ENCODE data around the gene STIM2.

STIM2 gene

DNA sequence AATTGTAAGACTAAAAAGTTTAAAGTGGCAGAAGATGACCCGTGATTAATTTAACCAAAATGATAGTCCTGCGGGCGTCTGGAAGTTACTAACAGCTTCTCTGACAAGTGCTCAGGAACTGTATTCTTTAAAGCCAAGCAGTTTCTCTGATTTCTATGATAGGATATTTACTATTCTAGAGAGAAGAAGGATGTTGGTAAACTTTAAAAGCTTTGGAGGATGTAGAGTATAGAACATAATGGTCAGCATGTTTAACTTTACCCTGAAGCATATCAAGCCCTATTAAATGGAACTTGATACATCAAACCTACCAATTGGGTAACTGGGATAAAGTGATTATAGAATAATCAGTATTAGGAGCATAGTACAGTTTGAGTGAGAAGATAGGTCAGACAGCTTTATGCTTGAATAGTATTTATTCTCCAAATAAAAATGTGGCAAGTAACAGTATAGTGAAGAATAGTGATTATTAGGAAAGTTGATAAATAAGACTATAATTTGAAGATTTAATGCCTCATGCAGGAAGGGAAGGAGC is 1.8 kb downstream of the STIM2 start:
- POLR2A ChIA-PET, result no interaction called here
- CTCF ChIA-PET, result interaction anchor here (1.3 to 3.5 kb wide), 3 partner anchors 118 to 875 kb away, joined by 3 to 17 read pairs (median 3); no protein-coding TSS in a partner anchor
- TF ChIP-seq, protein P1, sequence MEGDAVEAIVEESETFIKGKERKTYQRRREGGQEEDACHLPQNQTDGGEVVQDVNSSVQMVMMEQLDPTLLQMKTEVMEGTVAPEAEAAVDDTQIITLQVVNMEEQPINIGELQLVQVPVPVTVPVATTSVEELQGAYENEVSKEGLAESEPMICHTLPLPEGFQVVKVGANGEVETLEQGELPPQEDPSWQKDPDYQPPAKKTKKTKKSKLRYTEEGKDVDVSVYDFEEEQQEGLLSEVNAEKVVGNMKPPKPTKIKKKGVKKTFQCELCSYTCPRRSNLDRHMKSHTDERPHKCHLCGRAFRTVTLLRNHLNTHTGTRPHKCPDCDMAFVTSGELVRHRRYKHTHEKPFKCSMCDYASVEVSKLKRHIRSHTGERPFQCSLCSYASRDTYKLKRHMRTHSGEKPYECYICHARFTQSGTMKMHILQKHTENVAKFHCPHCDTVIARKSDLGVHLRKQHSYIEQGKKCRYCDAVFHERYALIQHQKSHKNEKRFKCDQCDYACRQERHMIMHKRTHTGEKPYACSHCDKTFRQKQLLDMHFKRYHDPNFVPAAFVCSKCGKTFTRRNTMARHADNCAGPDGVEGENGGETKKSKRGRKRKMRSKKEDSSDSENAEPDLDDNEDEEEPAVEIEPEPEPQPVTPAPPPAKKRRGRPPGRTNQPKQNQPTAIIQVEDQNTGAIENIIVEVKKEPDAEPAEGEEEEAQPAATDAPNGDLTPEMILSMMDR (IDR thresholded peaks at IDR 0.05; ENCODE audit: insufficient read depth, low read length, missing control alignments), result no peak
- H3K4me3 ChIP-seq (ENCODE audit: low read depth, low read length), result peak overlapping the region; percentile 76
- DNase-seq (ENCODE audit: low read depth, low spot score), result no peak

DNA sequence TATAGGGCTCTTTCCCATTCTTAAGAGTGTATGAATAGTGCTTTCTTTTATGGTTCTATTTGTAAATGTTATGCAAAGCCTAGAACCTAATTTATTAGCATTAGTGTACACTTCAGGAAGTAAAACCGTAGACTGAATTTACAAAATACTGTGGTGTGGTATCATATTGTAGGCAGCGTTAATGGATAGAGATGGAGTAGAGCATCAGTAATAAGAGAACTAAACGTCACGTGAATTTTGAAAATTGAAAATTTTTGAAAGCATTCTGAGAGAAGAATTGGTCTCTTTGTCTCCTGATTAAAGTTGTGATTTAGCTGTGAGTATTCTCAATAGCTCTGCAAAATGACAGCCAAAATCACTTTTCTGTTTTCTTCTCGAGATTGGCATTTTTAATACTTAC is 2.9 kb downstream of the STIM2 start:
- no peak overlapping the region for H3K4me3 ChIP-seq (ENCODE audit: low read depth, low read length)
- ChIA-PET CTCF (interaction anchor here (1.2 kb wide), 1 partner anchor 533 kb away, joined by 3 read pairs; no protein-coding TSS in a partner anchor), POLR2A (no interaction called here)
- no peak for DNase-seq (ENCODE audit: low read depth, low spot score)
- TF ChIP-seq, protein P1 (IDR thresholded peaks at IDR 0.05; ENCODE audit: insufficient read depth, low read length, missing control alignments), result no peak

GRCh38 chr4:26864899-26865298 is 4.3 kb downstream of the STIM2 start:
- ChIA-PET POLR2A (no interaction called here), CTCF (no interaction called here)
- DNase-seq (ENCODE audit: low read depth, low spot score), result no peak
- TF ChIP-seq, protein P1 (IDR thresholded peaks at IDR 0.05; ENCODE audit: insufficient read depth, low read length, missing control alignments), result no peak
- no peak overlapping the region for H3K4me3 ChIP-seq (ENCODE audit: low read depth, low read length)

DNA sequence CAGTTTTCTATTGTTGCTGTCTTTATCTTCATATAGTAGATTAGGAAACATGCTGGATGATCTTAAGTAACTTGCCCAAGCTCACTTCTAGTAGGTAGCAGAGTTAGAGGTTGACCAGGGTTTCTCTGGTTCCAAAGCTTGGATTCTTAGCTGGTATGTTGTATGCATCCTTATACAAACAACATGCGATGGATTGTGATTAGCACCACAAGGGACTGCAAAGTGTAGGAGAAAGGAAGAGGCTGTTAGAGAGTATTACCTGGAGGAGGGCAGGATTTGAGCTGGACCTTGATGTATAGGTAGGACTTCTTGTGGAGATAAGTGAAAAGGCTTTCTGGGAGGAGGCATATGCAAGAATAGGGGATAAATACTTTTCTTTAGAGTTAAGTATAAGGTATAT is 5.6 kb downstream of the STIM2 start:
- ChIA-PET CTCF (interaction anchor here (0.8 to 1.1 kb wide), 2 partner anchors 25 to 144 kb away, joined by 3 read pairs; no protein-coding TSS in a partner anchor), POLR2A (no interaction called here)
- no peak for DNase-seq (ENCODE audit: low read depth, low spot score)
- no peak overlapping the region for H3K4me3 ChIP-seq (ENCODE audit: low read depth, low read length)
- TF ChIP-seq, protein P1 (IDR thresholded peaks at IDR 0.05; ENCODE audit: insufficient read depth, low read length, missing control alignments), result no peak

DNA sequence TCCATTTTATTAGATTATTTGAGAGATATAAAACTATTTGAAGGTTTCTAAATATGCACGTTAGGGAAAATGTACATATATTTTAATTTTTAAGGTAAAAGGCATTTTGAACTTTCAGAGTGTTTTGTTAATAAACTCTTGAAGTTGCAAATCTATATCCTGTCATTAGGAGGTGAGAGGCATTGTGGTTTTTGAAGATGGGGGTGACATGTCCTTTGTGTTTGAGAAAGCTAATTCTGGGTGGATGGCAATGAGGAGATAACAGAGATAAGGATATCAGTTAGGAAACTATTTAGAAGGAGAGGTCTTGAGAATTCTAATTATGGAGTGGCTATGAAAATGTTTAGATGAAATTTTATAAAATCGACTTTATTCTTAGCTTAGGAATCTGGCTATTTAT is 6.1 kb downstream of the STIM2 start:
- ChIA-PET POLR2A (interaction anchor here (1.0 kb wide), 1 partner anchor 10 kb away, joined by 3 read pairs; no protein-coding TSS in a partner anchor), CTCF (interaction anchor here (0.8 to 1.1 kb wide), 2 partner anchors 24 to 143 kb away, joined by 3 read pairs; no protein-coding TSS in a partner anchor)
- TF ChIP-seq, protein P1 (IDR thresholded peaks at IDR 0.05; ENCODE audit: insufficient read depth, low read length, missing control alignments), result no peak
- no peak overlapping the region for H3K4me3 ChIP-seq (ENCODE audit: low read depth, low read length)
- no peak for DNase-seq (ENCODE audit: low read depth, low spot score)

DNA sequence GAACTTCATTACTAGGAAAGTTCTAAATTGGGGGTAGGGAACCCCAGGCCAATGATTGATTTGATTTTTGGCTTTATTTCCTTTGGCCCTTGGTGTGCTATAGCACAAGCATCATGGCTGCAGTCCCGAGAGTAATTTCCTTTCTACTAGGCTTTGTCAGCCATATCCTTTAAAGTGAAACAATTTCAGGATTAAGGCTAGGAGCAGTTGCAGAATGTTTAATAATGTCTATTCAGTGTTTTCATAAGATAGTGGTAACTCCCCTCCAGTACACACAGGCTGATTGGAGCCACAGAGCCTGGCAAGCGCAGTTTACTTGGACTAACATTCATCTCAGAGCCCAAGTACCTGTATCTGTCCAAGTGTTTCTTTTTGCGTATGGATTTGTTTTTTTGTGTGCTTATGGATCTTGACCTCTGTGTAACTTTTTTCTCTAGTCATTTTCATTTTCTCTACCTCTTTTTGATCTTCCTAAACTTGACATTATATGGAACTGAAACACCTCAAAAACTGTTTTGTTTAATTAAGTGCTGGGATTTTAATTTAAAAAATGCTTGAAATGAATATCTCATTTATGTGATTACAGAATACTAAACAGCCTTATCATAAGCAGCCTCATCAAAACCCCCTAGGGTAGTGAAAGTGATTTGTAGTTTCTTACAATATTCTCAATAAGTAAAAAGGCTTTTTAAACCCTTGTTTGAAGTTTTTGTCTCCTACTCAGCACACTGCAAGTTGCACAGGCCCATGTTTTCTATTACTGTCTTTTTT is 7.5 kb downstream of the STIM2 start:
- POLR2A ChIA-PET, result interaction anchor here (1.0 kb wide), 1 partner anchor 11 kb away, joined by 3 read pairs; no protein-coding TSS in a partner anchor
- TF ChIP-seq, protein P1 (IDR thresholded peaks at IDR 0.05; ENCODE audit: insufficient read depth, low read length, missing control alignments), result no peak
- no peak for DNase-seq (ENCODE audit: low read depth, low spot score)
- H3K4me3 ChIP-seq (ENCODE audit: low read depth, low read length), result no peak overlapping the region
- CTCF ChIA-PET, result interaction anchor here (0.9 kb wide), 1 partner anchor 17 kb away, joined by 3 read pairs; no protein-coding TSS in a partner anchor
